ENCODE results near the gene GHRHR.

Gene GHRHR

DNA sequence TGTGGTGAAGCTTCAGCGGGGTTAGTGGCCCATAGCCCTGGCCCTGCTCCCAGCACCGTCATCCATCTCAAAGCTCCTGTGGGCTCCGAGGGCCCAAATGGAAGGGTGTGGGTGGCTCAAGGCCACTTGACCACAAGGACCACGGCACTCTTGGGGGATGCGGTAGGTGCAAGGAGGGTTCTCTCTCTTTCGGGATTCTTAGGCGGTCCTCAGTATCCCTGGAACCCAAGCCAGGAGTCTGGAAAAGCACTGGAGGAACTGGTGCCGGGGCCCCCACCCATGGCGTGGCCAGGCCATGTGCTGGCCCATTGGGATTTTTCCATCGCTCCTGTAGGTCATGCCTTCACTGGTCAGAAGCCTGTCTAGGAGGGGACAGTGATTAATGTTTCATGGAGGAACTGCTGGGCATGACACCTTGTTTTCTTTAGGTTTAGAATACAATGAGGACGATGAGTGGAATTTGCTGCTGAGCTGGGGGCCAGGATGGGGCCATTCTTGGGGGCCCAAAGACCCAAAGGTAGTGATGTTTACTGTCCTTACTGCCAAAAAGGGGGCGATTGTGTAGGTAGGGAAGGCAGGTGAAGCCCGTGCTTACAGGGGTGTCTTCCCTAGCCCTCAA lies 35.4 kb upstream of the GHRHR start:
- Histone ChIP-seq H3K36me3 (ENCODE audit: control insufficient read depth in 2 of 2, insufficient read depth in 2 of 2, low read length in 2 of 2) (peaks cover 22 to 32% of the 10 kb centered on the region in 2 donors), H3K27me3 (ENCODE audit: control insufficient read depth in 1 of 2, insufficient read depth in 2 of 2, low read length in 2 of 2) (no peaks in the 10 kb centered on the region), H3K4me3 (ENCODE audit: low read length in 2 of 2) (no peak overlapping the region), H3K27ac (ENCODE audit: low read length) (no peak overlapping the region), H3K9ac (ENCODE audit: low read length in 2 of 2) (no peak overlapping the region), H3K4me1 (ENCODE audit: control insufficient read depth, insufficient read depth, low read length) (peaks cover 27% of the 10 kb centered on the region), H3K9me3 (ENCODE audit: control insufficient read depth in 2 of 2, low read length in 2 of 2) (peaks cover 0 to 10% of the 10 kb centered on the region in 2 donors)

DNA sequence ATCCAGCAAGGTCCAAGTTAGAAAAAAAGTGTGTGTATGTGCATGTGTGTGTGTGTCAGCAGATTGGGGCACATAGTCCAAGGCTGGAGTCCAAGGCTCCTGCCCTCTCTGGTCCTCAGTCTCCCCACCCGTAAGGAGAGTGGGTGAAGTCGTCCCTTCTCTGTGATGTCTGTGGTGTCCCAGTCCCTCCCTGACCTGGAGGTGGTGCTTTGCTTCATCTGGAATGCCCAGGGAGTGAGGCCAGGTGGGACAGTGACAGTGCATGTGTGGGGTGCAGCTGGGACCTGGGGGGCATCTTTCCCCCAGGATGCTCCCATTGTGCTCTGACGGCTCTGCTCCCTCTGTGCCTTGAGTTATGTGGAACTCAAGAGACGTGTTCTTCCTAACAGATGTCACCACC lies 34.1 kb upstream of the GHRHR start:
- Histone ChIP-seq H3K27me3 (ENCODE audit: control insufficient read depth in 1 of 2, insufficient read depth in 2 of 2, low read length in 2 of 2) (no peaks in the 10 kb centered on the region), H3K4me3 (ENCODE audit: low read length in 2 of 2) (no peak overlapping the region), H3K27ac (ENCODE audit: low read length) (no peak overlapping the region), H3K4me1 (ENCODE audit: control insufficient read depth, insufficient read depth, low read length) (peaks cover 27% of the 10 kb centered on the region), H3K9me3 (ENCODE audit: control insufficient read depth in 2 of 2, low read length in 2 of 2) (peaks cover 0 to 10% of the 10 kb centered on the region in 2 donors), H3K36me3 (ENCODE audit: control insufficient read depth in 2 of 2, insufficient read depth in 2 of 2, low read length in 2 of 2) (peaks cover 11 to 21% of the 10 kb centered on the region in 2 donors), H3K9ac (ENCODE audit: low read length in 2 of 2) (no peak overlapping the region)

DNA sequence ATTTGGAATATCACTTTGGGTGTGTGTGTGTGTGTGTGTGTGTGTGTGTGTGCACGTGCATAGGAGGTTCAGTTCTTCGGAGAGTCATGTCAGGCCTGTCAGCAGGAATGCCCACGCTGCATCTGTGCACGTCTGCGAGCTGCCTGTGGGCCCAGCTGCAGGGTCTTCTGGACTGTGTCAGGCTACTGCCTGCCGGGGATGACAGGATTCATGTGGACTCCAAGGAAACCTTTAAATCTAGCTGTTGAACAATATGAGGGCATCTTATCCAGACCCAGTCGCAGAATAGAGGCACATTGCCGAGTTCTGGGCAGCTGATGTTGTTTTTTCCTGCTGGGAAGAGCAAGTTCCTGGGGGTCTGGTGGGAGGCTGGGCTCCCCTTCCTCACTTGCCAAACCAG lies 33.1 kb upstream of the GHRHR start:
- peaks cover 5 to 11% of the 10 kb centered on the region in 2 donors for H3K36me3 ChIP-seq (ENCODE audit: control insufficient read depth in 2 of 2, insufficient read depth in 2 of 2, low read length in 2 of 2)
- peak overlapping the region; percentile 58 for H3K27ac ChIP-seq (ENCODE audit: low read length)
- H3K9me3 ChIP-seq (ENCODE audit: control insufficient read depth in 2 of 2, low read length in 2 of 2) = peaks cover 0 to 10% of the 10 kb centered on the region in 2 donors
- H3K27me3 ChIP-seq (ENCODE audit: control insufficient read depth in 1 of 2, insufficient read depth in 2 of 2, low read length in 2 of 2) = no peaks in the 10 kb centered on the region
- H3K4me1 ChIP-seq (ENCODE audit: control insufficient read depth, insufficient read depth, low read length) = peaks cover 27% of the 10 kb centered on the region
- H3K9ac ChIP-seq (ENCODE audit: low read length in 2 of 2) = no peak overlapping the region
- H3K4me3 ChIP-seq (ENCODE audit: low read length in 2 of 2) = no peak overlapping the region

DNA sequence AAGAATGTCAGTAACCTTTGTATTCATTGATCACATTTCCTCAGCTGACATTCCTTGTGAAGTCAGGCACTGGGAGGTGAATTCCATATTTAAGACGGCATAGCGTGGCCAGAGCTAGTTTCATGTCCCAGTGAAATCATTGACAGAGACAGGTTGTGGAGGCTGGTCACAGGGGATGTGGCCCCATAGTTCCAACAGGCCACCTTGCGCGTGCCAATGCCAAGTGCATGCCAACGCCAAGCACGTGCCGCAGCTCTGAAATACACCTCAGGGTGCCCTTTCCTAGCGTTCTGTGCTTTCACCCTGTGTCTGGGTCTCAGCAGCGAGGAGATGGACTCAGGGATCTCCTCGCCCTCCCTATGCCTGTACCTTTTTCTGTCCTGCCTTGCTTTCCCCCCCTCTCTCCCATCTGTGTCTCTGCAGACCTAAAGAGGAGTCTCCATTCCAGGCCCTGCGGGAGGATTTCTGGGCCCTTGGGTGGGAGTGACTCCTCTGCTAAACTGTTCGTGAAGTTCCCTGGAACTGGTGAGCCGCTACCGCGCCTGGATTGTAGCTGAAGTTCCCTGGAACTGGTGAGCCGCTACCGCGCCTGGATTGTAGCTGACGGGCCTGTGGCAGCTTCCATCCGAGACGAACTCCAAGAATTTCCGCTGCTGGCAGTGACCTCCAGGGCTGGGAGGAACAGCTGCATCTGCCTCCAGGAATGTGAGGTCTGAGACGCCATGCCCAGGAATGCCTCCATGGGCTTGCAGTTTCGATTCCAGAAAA lies 32.4 kb upstream of the GHRHR start:
- Histone ChIP-seq H3K9ac (ENCODE audit: low read length in 2 of 2) (peak overlapping the region in 1 of 2 donors; percentile 13), H3K9me3 (ENCODE audit: control insufficient read depth in 2 of 2, low read length in 2 of 2) (peaks cover 0 to 9% of the 10 kb centered on the region in 2 donors), H3K4me3 (ENCODE audit: low read length in 2 of 2) (peak overlapping the region in 1 of 2 donors; percentile 22), H3K27me3 (ENCODE audit: control insufficient read depth in 1 of 2, insufficient read depth in 2 of 2, low read length in 2 of 2) (no peaks in the 10 kb centered on the region), H3K4me1 (ENCODE audit: control insufficient read depth, insufficient read depth, low read length) (peaks cover 27% of the 10 kb centered on the region), H3K27ac (ENCODE audit: low read length) (peak overlapping the region; percentile 60), H3K36me3 (ENCODE audit: control insufficient read depth in 2 of 2, insufficient read depth in 2 of 2, low read length in 2 of 2) (peaks cover 0 to 7% of the 10 kb centered on the region in 2 donors)

DNA sequence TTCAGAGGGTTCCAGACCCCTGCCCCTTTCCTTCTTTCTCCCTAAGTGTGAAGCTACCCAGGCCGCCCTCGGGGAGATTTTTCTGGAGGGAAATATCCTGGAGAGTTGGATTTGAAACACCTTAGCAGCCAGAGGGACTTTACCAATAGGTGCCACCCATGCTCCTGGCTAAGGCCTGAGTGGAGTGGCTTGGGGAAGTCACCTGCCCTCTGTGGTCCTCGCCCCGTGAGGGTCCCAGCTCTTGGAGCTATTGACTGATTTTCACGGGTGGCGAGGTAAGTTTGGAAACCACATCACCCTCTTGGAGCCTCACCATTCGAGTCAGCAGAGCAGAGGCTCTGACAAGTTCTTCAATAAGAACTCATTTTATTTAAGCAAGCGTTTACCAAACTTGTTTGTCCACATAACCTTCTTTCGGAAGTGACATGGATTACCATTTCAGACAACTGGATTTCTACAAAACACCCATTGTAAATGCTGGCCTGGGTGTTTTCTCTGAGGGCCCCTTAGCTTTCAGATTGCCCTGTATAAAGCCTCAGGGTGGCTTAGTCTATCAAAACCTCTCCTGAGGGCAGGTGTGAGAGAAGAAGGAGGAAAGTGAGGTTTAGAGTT lies 31.7 kb upstream of the GHRHR start:
- H3K9ac ChIP-seq (ENCODE audit: low read length in 2 of 2) = no peak overlapping the region
- peak overlapping the region; percentile 60 for H3K27ac ChIP-seq (ENCODE audit: low read length)
- no peaks in the 10 kb centered on the region for H3K27me3 ChIP-seq (ENCODE audit: control insufficient read depth in 1 of 2, insufficient read depth in 2 of 2, low read length in 2 of 2)
- H3K9me3 ChIP-seq (ENCODE audit: control insufficient read depth in 2 of 2, low read length in 2 of 2) = peaks cover 0 to 3% of the 10 kb centered on the region in 2 donors
- no peak overlapping the region for H3K4me3 ChIP-seq (ENCODE audit: low read length in 2 of 2)
- H3K4me1 ChIP-seq (ENCODE audit: control insufficient read depth, insufficient read depth, low read length) = peaks cover 27% of the 10 kb centered on the region
- H3K36me3 ChIP-seq (ENCODE audit: control insufficient read depth in 2 of 2, insufficient read depth in 2 of 2, low read length in 2 of 2) = peaks cover 0 to 2% of the 10 kb centered on the region in 2 donors

DNA sequence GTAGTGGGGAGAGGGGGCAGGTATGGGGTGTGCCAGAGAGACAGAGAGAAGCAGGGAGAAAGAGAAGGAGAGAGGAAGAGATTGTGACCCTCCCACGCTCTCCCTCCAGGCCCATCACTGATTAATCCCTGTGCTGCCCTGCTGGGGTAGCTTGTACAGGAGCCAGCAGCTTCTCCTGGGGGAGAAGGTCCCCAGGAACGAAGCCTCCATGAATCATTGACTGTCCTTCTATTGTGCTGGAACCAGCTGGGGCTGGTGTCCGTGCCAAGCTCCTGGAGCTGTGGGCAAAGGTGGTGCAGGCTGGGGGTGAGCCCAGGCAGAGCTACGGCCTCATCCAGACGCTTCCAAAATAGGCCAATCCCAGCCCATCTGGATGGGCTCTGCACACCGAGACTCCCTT lies 31.2 kb upstream of the GHRHR start:
- Histone ChIP-seq H3K4me3 (ENCODE audit: low read length in 2 of 2) (no peak overlapping the region), H3K27me3 (ENCODE audit: control insufficient read depth in 1 of 2, insufficient read depth in 2 of 2, low read length in 2 of 2) (no peaks in the 10 kb centered on the region), H3K9me3 (ENCODE audit: control insufficient read depth in 2 of 2, low read length in 2 of 2) (no peaks in the 10 kb centered on the region), H3K9ac (ENCODE audit: low read length in 2 of 2) (no peak overlapping the region), H3K27ac (ENCODE audit: low read length) (no peak overlapping the region), H3K4me1 (ENCODE audit: control insufficient read depth, insufficient read depth, low read length) (peaks cover 27% of the 10 kb centered on the region), H3K36me3 (ENCODE audit: control insufficient read depth in 2 of 2, insufficient read depth in 2 of 2, low read length in 2 of 2) (no peaks in the 10 kb centered on the region)

DNA sequence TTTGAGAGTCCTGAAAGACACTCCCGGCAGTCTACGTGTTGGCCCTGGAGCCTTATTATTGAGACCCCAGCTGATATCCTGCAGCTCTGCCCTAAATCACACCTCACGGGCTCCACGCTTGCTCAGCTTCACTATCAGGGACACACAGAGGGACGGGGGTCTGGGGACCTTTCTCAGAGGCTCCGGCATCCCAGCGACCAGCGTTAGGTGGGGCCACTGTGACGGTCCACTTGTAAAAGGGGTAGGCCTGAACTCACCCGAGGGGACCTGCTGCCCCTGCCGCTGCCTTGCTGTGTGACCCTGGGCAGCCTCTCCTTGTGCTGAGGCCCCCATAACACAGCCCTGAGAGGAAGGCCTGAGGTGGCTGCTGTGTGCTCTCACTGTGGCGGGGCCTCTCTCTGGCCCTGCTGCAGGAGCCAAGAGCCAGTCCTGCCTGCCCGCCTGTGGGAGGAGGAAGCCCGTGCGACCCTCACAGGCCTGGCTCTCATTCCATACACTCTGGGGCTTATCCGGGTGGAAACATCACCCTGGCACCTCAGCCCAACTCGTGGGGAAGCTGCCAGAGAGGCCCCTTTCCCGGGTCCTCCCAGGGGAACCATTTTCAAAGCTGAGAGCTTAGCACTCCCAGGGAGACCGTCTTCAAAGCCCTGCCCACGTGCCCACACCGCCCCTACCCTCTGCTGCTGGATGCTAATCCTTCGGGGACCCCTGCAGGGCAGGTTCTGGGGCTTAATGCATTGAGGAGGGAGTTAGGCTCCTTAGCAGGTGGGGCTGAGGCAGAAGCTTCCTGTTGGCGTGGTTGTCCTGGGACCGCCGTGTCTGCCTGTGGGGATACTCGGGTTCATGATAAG lies 30.4 kb upstream of the GHRHR start:
- H3K36me3 ChIP-seq (ENCODE audit: control insufficient read depth in 2 of 2, insufficient read depth in 2 of 2, low read length in 2 of 2) = no peaks in the 10 kb centered on the region
- H3K4me3 ChIP-seq (ENCODE audit: low read length in 2 of 2) = no peak overlapping the region
- no peak overlapping the region for H3K9ac ChIP-seq (ENCODE audit: low read length in 2 of 2)
- no peaks in the 10 kb centered on the region for H3K9me3 ChIP-seq (ENCODE audit: control insufficient read depth in 2 of 2, low read length in 2 of 2)
- H3K4me1 ChIP-seq (ENCODE audit: control insufficient read depth, insufficient read depth, low read length) = peaks cover 28% of the 10 kb centered on the region
- no peak overlapping the region for H3K27ac ChIP-seq (ENCODE audit: low read length)
- H3K27me3 ChIP-seq (ENCODE audit: control insufficient read depth in 1 of 2, insufficient read depth in 2 of 2, low read length in 2 of 2) = no peaks in the 10 kb centered on the region

DNA sequence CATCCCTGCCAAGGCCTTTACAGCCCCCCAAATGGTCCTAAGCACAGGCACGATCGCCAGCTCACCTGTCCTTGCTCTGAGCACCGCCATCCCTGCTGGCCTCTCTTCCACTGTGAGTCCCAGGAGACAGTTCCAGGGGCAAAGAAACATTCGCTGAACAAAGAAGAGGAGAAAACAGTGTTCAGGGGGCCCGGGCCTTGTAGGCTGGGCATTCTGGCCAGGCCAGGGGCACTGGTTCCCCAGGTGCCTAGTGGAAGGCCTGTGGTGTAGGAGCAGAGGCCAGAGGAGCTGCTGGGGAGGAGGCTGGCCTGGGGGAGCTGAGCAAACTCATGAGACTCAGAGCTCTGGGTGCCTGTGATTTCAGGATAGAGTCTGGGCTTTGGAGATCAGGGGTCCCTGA lies 29.5 kb upstream of the GHRHR start:
- Histone ChIP-seq H3K27ac (ENCODE audit: low read length) (no peak overlapping the region), H3K4me1 (ENCODE audit: control insufficient read depth, insufficient read depth, low read length) (peaks cover 32% of the 10 kb centered on the region), H3K27me3 (ENCODE audit: control insufficient read depth in 1 of 2, insufficient read depth in 2 of 2, low read length in 2 of 2) (no peaks in the 10 kb centered on the region), H3K4me3 (ENCODE audit: low read length in 2 of 2) (no peak overlapping the region), H3K36me3 (ENCODE audit: control insufficient read depth in 2 of 2, insufficient read depth in 2 of 2, low read length in 2 of 2) (no peaks in the 10 kb centered on the region), H3K9ac (ENCODE audit: low read length in 2 of 2) (no peak overlapping the region), H3K9me3 (ENCODE audit: control insufficient read depth in 2 of 2, low read length in 2 of 2) (no peaks in the 10 kb centered on the region)

DNA sequence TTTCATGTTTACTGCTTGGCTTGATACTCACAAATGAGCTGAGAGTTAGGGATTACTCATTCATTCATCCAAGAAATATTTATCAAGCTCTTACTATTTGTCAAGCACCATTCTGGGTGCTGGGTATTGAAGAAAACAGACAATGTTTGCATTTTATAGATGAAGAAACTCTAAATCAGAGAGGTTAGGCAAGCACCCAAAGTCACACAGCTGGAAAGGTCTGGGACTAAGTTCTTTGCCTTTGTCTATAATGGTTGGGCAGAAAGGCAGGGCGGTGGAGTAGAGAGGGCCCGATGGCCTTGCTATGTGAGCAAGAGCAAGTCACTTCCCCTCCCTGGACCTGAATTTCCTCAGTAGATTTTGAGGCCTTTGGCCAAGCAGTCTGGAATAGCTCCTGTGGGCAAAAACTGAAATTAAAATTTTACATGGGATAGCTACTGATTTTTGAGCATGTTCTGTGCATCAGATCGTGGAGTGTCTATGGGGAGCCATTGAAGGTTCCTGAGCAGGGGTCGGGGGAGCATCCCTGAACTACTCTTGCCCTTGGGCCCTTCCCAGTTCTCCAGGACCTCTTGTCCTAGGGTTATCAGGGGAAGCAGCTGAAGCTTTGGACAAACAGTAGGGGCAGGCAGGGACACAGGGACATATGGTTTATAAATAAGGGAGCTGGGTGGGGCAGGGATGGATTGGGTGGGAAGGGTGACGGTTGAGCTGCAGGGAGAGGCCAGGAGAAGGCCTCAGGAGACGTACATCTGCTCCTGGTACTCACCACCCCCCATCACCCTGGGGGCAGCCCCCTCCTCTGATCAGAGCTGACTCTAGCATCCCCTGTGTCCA lies 28.8 kb upstream of the GHRHR start:
- Histone ChIP-seq H3K9ac (ENCODE audit: low read length in 2 of 2) (no peak overlapping the region), H3K36me3 (ENCODE audit: control insufficient read depth in 2 of 2, insufficient read depth in 2 of 2, low read length in 2 of 2) (no peaks in the 10 kb centered on the region), H3K9me3 (ENCODE audit: control insufficient read depth in 2 of 2, low read length in 2 of 2) (no peaks in the 10 kb centered on the region), H3K27me3 (ENCODE audit: control insufficient read depth in 1 of 2, insufficient read depth in 2 of 2, low read length in 2 of 2) (no peaks in the 10 kb centered on the region), H3K4me3 (ENCODE audit: low read length in 2 of 2) (no peak overlapping the region), H3K4me1 (ENCODE audit: control insufficient read depth, insufficient read depth, low read length) (peaks cover 25% of the 10 kb centered on the region), H3K27ac (ENCODE audit: low read length) (no peak overlapping the region)

DNA sequence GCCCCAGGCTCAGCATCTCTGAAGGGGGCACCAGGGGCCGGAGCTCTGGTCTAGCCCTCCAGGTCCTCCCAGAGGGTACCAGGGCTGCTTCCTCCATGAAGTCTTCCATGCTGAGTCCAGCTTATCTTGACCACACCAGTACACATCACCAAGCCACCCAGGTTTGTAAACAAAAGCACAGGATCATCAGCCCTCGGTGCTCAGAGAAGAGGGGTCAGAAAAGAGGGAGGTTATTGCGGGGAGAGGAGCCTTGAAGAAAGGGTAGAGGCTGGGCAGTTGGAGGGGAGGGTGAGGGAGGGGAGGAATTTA lies 28.2 kb upstream of the GHRHR start:
- no peak overlapping the region for H3K9ac ChIP-seq (ENCODE audit: low read length in 2 of 2)
- peaks cover 21% of the 10 kb centered on the region for H3K4me1 ChIP-seq (ENCODE audit: control insufficient read depth, insufficient read depth, low read length)
- H3K4me3 ChIP-seq (ENCODE audit: low read length in 2 of 2) = no peak overlapping the region
- H3K27ac ChIP-seq (ENCODE audit: low read length) = no peak overlapping the region
- no peaks in the 10 kb centered on the region for H3K36me3 ChIP-seq (ENCODE audit: control insufficient read depth in 2 of 2, insufficient read depth in 2 of 2, low read length in 2 of 2)
- H3K27me3 ChIP-seq (ENCODE audit: control insufficient read depth in 1 of 2, insufficient read depth in 2 of 2, low read length in 2 of 2) = no peaks in the 10 kb centered on the region
- H3K9me3 ChIP-seq (ENCODE audit: control insufficient read depth in 2 of 2, low read length in 2 of 2) = no peaks in the 10 kb centered on the region

Measured in stomach smooth muscle (tissue), 2 donors.